Immature natural killer cell (primary cell): Measurements from ENCODE around the gene CAMK1D. TPM values are rescaled to one million over a fixed set of nuclear protein-coding genes. Genes with fewer than 3 reads are reported as not detected.
A peak's percentile ranks its signal among the peaks of the same experiment; 100 is the strongest.

Experiments used
- DNase-seq, 3 donors: peaks; one replicate each; pipeline ENCODE4 v3.0.0; 2022; ENCODE audit warnings: mixed read lengths in 1 of 3
- H3K27ac Mint-ChIP-seq, 6 donors: one replicate each; pipeline ENCODE4 v1.8.0; 2020; ENCODE audit warnings: mixed read lengths in 6 of 6, mild to moderate bottlenecking in 5 of 6, inconsistent platforms in 4 of 6, moderate library complexity in 3 of 6
- H3K27me3 Mint-ChIP-seq, 3 donors: one replicate each; pipeline ENCODE4 v1.8.0; 2020 to 2021; ENCODE audit warnings: low read depth in 3 of 3, mild to moderate bottlenecking in 3 of 3, mixed read lengths in 3 of 3, moderate library complexity in 3 of 3, inconsistent platforms in 1 of 3
- H3K36me3 Mint-ChIP-seq, 3 donors: one replicate each; pipeline ENCODE4 v1.8.0; 2020; ENCODE audit warnings: mixed read lengths in 3 of 3, inconsistent platforms in 2 of 3, mild to moderate bottlenecking in 2 of 3
- H3K4me1 Mint-ChIP-seq, 2 donors: one replicate each; pipeline ENCODE4 v1.8.0; 2020; ENCODE audit warnings: inconsistent platforms in 2 of 2, mild to moderate bottlenecking in 2 of 2, mixed read lengths in 2 of 2, moderate library complexity in 1 of 2
- H3K4me3 Mint-ChIP-seq, 5 donors: one replicate each; pipeline ENCODE4 v1.8.0; 2020; ENCODE audit warnings: mild to moderate bottlenecking in 5 of 5, mixed read lengths in 5 of 5, inconsistent platforms in 3 of 5, moderate library complexity in 3 of 5
- H3K9me3 Mint-ChIP-seq, 6 donors: one replicate each; pipeline ENCODE4 v1.8.0; 2020; ENCODE audit warnings: mild to moderate bottlenecking in 6 of 6, mixed read lengths in 6 of 6, inconsistent platforms in 4 of 6, moderate library complexity in 3 of 6
- polyA plus RNA-seq, 3 donors: library from polyadenylated mRNA; unstranded; fragments of 300-500 nt; fragmentation: Illumina TruSeq; gene quantifications; one replicate each; pipeline ENCODE4 v1.2.3, GENCODE V29; 2021

Gene CAMK1D
- polyA plus RNA-seq, 3 donors from 2014 or later: 5.3 to 19.3 (median 7.7) TPM

DNA sequence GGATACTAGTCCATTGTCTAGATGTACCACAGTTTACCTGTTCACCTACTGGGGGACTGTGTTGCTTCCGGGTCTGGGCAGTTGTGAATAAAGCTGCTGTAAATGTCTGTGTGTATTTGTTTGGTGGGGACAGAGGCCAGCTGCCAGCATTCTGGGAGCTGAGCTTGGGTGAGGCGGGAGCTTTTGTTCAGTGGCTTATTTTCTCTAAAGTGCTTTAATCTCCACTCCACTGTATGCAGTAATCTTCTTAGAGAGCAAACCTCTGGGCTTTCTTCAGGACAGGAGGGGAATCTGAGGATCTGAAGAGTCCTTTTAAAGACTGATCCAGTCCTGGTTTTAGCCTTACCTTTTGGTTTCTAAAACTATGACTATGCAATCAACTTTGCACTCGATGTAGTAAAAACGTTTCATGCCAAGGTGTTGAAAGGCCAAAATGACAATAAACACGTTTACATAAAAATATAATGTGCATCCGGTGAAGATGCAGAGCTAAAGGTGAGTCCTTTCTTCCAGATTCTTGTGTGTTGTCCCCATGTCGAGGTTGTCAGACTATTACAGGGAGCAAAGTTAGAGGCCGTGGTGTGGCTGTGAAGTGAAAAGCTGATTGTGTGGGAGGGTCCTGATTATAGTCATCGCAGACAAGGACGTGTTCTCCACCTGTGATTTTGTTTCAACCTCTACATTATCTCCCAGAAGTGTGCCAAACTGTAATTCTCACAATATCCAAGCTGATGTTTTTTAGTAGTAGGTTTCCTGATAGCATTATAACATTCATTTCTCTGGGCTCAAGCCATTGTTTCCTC is 279.8 kb downstream of the CAMK1D start:
- H3K9me3 Mint-ChIP-seq: no peaks in the 10 kb centered on the region
- H3K27ac Mint-ChIP-seq: no peak overlapping the region

DNA sequence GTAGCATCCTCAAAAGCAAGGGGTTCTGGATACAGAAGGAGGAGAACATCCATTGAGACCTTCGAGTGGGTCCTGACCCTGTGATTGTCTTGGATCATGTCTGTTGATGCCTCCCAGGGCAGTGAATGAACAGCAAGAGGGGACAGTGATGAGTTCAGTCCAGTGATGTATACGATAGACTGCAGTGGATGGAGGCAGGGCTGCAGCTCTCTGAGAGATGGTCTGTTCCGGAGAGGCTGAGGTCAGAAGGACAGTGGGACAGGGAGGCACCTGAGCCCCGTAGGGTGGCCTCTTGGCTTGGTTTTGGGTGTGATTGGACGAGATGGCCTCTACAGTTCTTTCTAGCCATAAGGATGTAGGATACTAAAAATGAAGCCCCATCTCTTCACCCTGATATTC is 280.4 kb downstream of the CAMK1D start:
- DNase-seq: no peak
- H3K4me1 Mint-ChIP-seq: peaks cover under 1 to 8% of the 10 kb centered on the region in 2 donors
- peaks cover 0 to 3% (median 2%) of the 10 kb centered on the region in 3 donors for H3K27me3 Mint-ChIP-seq
- no peak overlapping the region for H3K27ac Mint-ChIP-seq
- no peak overlapping the region for H3K4me3 Mint-ChIP-seq
- H3K9me3 Mint-ChIP-seq: no peaks in the 10 kb centered on the region
- H3K36me3 Mint-ChIP-seq: peaks cover 0 to 1% (median 0%) of the 10 kb centered on the region in 3 donors

More for the DNA sequence above, 279.8 kb downstream of the CAMK1D start:
- DNase-seq: no peak
- no peak overlapping the region for H3K4me3 Mint-ChIP-seq
- peaks cover 0 to 2% (median 0%) of the 10 kb centered on the region in 3 donors for H3K27me3 Mint-ChIP-seq
- peaks cover 0 to 5% of the 10 kb centered on the region in 2 donors for H3K4me1 Mint-ChIP-seq
- no peaks in the 10 kb centered on the region for H3K36me3 Mint-ChIP-seq

DNA sequence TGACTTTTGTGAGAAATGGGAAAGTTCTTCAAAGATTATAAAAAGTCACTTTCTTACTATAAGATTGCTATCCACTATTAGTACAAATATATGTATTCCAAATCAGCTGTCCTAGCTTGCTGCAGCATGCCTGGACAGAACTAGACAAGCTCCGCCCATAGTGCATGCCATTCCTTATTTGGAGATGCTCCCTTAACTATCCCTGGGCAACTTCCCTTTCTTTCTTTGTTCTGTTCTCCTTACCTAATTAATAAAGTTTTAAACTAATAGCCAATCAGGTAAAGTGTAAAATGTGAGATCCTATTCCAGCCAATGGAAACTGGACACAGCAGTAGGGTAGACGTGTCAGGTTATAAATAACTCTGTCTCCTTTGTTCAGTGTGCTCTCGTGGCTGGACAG is 281.9 kb downstream of the CAMK1D start:
- Mint-ChIP-seq H3K9me3 (no peaks in the 10 kb centered on the region), H3K36me3 (peaks cover 0 to 4% (median 0%) of the 10 kb centered on the region in 3 donors), H3K27me3 (peaks cover 0 to 5% (median 2%) of the 10 kb centered on the region in 3 donors), H3K27ac (no peak overlapping the region), H3K4me1 (peaks cover 14 to 22% of the 10 kb centered on the region in 2 donors), H3K4me3 (no peak overlapping the region)
- DNase-seq: no peak

DNA sequence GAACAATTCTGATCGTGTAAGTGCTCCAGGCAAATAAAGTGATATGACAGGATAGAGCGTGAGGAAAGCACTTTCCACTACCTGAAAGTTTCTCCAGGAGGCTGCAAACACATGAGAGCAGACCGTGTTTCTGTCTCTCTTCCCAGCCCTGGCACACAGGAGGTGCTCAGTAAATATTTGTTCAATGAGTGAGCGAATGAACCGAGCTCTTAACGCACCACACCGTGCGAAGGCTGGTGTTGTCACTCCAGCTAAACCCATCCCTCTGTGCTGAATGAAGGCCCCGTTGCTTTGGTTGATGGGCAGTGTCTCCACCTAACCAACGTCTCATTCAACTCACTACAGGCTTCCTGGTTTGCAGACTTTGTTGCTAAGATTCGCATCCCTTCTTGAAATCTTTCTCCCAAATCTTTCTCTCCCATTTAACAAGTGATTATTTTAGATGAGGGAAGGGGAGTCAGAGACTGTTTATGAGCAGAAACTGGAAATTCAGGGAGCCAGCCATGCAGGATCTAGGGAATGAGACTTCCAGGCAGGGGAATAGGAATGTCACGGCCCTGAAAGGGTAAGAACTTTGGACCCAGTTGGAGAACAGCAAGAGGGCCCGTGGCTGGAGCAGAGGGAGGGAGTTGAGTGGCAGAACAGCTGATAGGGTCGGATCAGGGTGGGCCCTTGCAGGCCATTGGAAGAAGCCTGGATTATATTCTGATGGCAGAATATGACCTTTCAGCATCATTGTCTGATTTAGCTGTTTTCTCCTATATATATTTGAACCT is 282.6 kb downstream of the CAMK1D start:
- DNase-seq: no peak
- Mint-ChIP-seq H3K36me3 (peaks cover 0 to 4% (median 0%) of the 10 kb centered on the region in 3 donors), H3K4me3 (no peak overlapping the region), H3K27ac (no peak overlapping the region), H3K9me3 (no peaks in the 10 kb centered on the region), H3K4me1 (peaks cover 15 to 24% of the 10 kb centered on the region in 2 donors), H3K27me3 (peaks cover 0 to 5% (median 2%) of the 10 kb centered on the region in 3 donors)

DNA sequence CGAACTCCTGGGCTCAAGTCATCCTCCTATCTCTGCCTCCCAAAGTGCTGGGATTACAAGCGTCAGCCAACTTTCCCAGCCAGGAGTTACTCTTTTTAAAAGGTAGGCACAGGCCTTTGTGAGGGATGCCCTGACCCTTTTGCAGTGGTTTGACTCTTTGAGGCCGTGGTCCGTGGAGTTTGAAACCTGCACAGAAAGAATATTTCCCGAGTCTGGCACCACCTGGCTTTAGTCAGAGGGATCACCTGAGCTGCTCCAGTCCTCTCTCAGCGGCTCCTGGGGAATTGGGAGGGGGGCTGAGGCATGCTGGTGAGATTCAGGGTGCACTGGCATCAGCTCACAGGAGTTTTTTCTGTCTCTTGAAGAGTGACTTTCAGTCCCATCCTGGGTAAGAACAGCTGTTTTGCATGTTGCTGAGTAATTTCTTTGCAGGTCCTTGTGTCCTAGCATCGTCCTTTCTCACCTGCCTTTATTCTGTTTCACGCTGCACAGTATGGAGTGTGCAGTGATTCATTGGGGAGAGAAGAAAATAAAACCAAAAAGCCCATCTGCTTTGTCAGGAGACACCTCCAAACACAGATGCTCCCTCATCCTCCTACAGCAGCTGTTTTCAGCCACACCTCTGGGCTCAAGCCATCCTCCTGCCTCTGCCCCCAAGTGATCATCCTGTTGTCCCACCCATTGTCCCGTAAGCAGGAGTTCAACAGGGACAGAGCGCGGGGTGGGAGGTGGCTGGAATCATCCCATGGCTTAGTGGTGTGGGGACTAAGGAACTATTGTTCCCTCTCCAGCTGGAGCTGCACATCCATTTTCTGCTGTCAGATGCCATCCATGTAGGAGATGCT is 284.7 kb downstream of the CAMK1D start:
- peaks cover 16 to 41% of the 10 kb centered on the region in 2 donors for H3K4me1 Mint-ChIP-seq
- no peaks in the 10 kb centered on the region for H3K9me3 Mint-ChIP-seq
- H3K4me3 Mint-ChIP-seq: no peak overlapping the region
- H3K36me3 Mint-ChIP-seq: peaks cover 0 to 4% (median 0%) of the 10 kb centered on the region in 3 donors
- peaks cover 0 to 5% (median 2%) of the 10 kb centered on the region in 3 donors for H3K27me3 Mint-ChIP-seq
- H3K27ac Mint-ChIP-seq: no peak overlapping the region
- no peak for DNase-seq

DNA sequence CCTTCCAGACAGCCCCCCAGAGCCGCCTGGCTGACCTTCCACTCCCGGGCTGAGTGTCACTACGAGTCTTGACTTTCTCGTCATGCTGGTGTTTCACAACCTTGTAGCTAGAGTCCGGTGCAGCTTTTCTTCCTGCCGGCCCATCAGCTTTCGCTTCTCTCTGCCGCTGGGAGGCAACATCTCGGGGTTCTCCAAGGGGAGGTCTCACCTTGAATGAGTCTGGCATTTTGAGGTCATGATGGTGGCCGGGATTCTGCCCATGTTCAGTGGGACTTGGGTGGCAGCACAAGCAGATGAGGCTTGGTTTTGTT is 285.2 kb downstream of the CAMK1D start:
- Mint-ChIP-seq H3K4me1 (peaks cover 16 to 37% of the 10 kb centered on the region in 2 donors), H3K4me3 (no peak overlapping the region), H3K36me3 (peaks cover 0 to 4% (median 0%) of the 10 kb centered on the region in 3 donors), H3K9me3 (no peaks in the 10 kb centered on the region), H3K27ac (peak overlapping the region in 3 of 6 donors; percentile 20 to 24 (median 23)), H3K27me3 (peaks cover 0 to 5% (median 2%) of the 10 kb centered on the region in 3 donors)
- no peak for DNase-seq

DNA sequence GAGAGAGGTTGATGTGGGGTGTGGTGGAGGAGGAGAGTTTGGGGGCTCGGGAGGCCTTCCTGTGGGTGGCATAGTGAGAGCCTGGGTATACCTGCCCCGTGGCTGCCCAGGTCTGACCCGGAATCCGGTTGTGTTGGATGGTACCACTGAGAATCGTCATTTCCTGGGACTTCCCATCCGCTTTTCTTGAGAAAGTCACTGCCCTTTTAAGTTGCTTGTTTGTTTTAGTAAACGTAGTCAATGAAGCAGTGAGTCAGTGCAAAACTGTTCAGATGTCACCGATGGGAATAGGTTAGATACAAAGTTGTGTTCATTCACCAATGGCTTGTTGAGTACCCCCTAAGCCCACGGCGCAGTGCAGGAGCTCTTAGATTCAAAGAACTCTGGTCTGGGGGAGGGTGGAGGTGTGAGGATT is 285.8 kb downstream of the CAMK1D start:
- no peaks in the 10 kb centered on the region for H3K9me3 Mint-ChIP-seq

DNA sequence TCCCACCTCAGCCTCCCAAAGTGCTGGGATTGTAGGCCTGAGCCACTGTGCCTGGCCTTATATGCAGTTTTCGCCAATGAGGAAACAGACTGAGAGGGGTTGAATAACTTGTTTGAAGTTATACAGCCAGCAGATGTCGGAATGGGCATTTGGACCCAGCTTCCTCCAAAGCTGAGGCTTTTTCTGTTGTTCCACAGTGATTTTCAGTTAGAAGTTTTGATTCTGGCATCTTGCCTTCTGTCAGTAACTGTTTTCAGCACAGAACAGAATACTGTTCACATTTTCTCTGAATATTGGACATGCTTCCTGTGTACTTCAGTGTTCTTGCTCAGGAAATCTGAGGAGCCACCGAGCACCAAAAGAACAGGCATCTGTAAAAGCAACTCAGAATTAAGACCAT is 287.2 kb downstream of the CAMK1D start:
- Mint-ChIP-seq H3K36me3 (peaks cover 0 to 4% (median 0%) of the 10 kb centered on the region in 3 donors), H3K4me1 (peaks cover 16 to 37% of the 10 kb centered on the region in 2 donors), H3K27me3 (peaks cover 0 to 2% (median 2%) of the 10 kb centered on the region in 3 donors), H3K9me3 (no peaks in the 10 kb centered on the region), H3K4me3 (no peak overlapping the region), H3K27ac (no peak overlapping the region)
- DNase-seq: no peak

More for the DNA sequence above, 285.8 kb downstream of the CAMK1D start:
- Mint-ChIP-seq H3K27ac (peak overlapping the region in 2 of 6 donors; percentile 23 to 24), H3K36me3 (peaks cover 0 to 4% (median 0%) of the 10 kb centered on the region in 3 donors), H3K4me1 (peaks cover 16 to 37% of the 10 kb centered on the region in 2 donors), H3K27me3 (peaks cover 0 to 2% (median 2%) of the 10 kb centered on the region in 3 donors), H3K4me3 (no peak overlapping the region)
- no peak for DNase-seq

DNA sequence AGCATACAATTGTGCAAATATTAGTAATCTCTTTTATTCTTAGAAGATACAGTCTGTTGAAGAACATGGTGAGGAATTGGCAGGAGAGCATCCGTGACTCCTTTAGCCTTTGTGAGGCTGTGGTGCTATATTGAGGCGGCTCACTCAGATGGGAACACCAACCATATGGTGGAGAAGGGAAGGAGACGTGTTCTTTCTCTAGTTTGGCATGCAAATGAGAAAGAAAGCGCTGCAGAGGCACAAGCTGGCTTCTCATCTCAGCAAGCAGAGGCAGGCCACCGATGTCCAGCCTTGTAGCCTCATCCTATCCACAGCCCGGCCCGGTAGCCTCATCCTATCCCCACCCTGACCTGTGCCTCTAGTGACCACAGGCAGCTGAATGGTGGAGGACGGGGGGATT is 288.3 kb downstream of the CAMK1D start:
- H3K4me3 Mint-ChIP-seq: no peak overlapping the region
- H3K9me3 Mint-ChIP-seq: no peaks in the 10 kb centered on the region
- H3K4me1 Mint-ChIP-seq: peaks cover 16 to 37% of the 10 kb centered on the region in 2 donors
- H3K36me3 Mint-ChIP-seq: peaks cover 0 to 4% (median 0%) of the 10 kb centered on the region in 3 donors
- H3K27ac Mint-ChIP-seq: peak overlapping the region in 1 of 6 donors; percentile 35
- DNase-seq: no peak
- peaks cover 0 to 2% (median 2%) of the 10 kb centered on the region in 3 donors for H3K27me3 Mint-ChIP-seq

DNA sequence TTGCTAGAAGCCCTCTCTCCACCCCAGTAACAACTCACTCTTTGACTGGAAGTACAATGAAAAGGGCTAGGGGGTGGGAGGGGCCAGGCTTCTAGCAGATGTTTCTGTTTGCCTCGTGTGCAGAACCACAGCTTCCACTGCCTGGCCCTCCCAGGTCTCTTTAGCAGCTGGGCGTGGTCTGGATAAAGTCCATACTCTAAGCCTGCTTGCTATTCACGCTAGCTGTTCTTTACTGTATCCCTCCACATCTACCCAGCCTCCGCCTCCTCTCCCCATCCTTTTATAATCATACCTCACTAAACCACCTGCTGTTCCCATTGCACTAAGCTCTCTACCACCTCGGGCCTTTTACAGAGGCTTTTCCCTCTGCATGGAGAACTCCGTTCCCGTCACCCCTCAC is 288.8 kb downstream of the CAMK1D start:
- Mint-ChIP-seq H3K27me3 (peaks cover 0 to 2% (median 2%) of the 10 kb centered on the region in 3 donors), H3K9me3 (no peaks in the 10 kb centered on the region), H3K27ac (peak overlapping the region in 1 of 6 donors; percentile 67), H3K4me1 (peaks cover 16 to 37% of the 10 kb centered on the region in 2 donors), H3K4me3 (no peak overlapping the region), H3K36me3 (peaks cover 0 to 4% (median 0%) of the 10 kb centered on the region in 3 donors)
- DNase-seq: no peak

DNA sequence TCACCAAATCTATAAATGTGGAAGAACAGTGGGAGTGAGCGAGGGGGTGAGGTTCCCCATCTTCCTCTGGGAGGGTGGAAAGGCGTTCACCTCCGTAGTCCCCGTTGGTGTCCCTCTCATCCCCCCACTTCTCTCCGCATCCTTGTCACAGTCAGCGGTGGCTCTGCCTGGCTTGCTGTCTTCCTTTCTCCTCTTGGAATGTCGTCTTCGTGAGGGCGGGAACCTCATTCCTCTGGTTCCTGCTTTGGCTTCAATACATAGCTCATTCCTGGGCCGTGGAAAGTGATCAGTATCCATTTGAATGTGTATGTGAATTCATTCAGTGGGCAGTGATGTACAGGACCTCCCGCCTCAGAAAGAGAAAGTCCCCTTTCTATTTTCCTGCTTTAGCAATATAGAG is 289.4 kb downstream of the CAMK1D start:
- no peaks in the 10 kb centered on the region for H3K9me3 Mint-ChIP-seq
- H3K27me3 Mint-ChIP-seq: peaks cover 0 to 2% (median 2%) of the 10 kb centered on the region in 3 donors
- peaks cover 16 to 37% of the 10 kb centered on the region in 2 donors for H3K4me1 Mint-ChIP-seq
- no peak for DNase-seq
- no peak overlapping the region for H3K4me3 Mint-ChIP-seq
- no peak overlapping the region for H3K27ac Mint-ChIP-seq
- peaks cover 0 to 4% (median 0%) of the 10 kb centered on the region in 3 donors for H3K36me3 Mint-ChIP-seq

DNA sequence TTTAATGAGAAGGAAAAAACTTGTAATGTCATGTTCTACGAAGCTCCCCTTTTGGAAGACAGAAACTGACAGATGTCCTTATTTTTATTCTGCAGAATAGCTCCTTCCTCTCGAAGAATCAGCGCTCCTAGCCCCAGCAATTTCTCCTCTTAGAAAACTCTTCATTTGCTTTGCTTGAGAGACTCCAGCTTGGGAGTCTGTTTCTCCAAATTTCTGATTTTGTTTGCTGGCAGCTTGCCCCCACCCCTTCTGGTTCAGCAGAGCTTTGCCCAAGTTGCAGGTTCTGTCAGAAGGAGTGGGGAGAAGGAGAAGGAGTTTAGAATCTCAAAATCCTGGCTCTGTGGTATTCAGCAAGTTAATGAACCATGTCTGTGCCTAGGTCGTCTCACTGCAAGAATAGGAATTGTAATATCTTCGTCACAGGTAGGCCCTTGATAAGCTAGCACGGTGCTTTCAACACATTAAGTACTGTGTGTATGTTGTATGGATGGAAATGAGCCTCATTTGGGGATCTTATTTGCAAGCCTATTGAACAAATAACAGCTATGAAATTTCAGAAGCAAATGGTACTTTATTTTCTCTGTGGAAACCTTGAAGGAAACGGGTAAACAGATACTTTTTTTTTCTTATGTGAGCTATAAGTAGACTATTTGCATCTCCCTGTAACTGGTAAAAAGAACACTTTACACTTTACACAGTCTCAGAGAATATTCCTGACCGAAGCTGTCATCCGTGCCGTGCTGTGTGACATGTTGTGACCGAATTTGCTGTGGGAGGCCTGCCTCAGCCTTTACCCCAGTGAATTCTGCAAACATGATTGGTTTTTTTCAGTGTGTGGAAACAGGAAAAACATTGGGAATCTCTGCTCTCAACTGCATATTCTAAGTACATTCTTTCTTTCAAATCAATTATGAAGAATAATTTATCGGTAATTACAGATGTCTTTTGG is 290.9 kb downstream of the CAMK1D start:
- Mint-ChIP-seq H3K9me3 (no peaks in the 10 kb centered on the region), H3K4me1 (peaks cover 11 to 30% of the 10 kb centered on the region in 2 donors), H3K27ac (no peak overlapping the region), H3K4me3 (no peak overlapping the region), H3K27me3 (no peaks in the 10 kb centered on the region), H3K36me3 (no peaks in the 10 kb centered on the region)
- no peak for DNase-seq
